Heart right ventricle (tissue), 16 donors: ENCODE measurements around the gene CKS2. TPM values are rescaled to one million over a fixed set of nuclear protein-coding genes. Genes with fewer than 3 reads are reported as not detected.
A peak's percentile ranks its signal among the peaks of the same experiment; 100 is the strongest.

Source experiments
- ATAC-seq, 8 donors: fragments of 200-7000 bp; cut with Tn5 transposase; one replicate each; pipeline ENCODE4 v1.9.1; 2020; ENCODE audit warnings: mild to moderate bottlenecking in 8 of 8, moderate library complexity in 8 of 8, moderate number of reproducible peaks in 1 of 8
- DNase-seq, 2 donors: peaks; one replicate each; pipeline ENCODE4 v3.0.0-alpha.2; 2020
- H3K27ac ChIP-seq, 10 donors: fragments of 200-600 bp; sonication (generic) in 2 of 10; one replicate each; pipeline versions ENCODE4 v1.5.0 to v1.8.0; 2020 to 2022; ENCODE audit warnings: mild to moderate bottlenecking in 3 of 10
- H3K27me3 ChIP-seq, 7 donors: fragments of 200-600 bp; one replicate each; pipeline ENCODE4 v1.8.0; 2021 to 2022; ENCODE audit warnings: mild to moderate bottlenecking in 2 of 7
- H3K36me3 ChIP-seq, 9 donors: fragments of 200-600 bp; sonication (generic) in 1 of 9; one replicate each; pipeline versions ENCODE4 v1.5.0 to v1.8.0; 2020 to 2022; ENCODE audit warnings: mild to moderate bottlenecking in 2 of 9
- H3K4me1 ChIP-seq, 9 donors: fragments of 200-600 bp; sonication (generic) in 1 of 9; one replicate each; pipeline versions ENCODE4 v1.5.0 to v1.8.0; 2020 to 2022; ENCODE audit warnings: mild to moderate bottlenecking in 4 of 9
- H3K4me3 ChIP-seq, 10 donors: fragments of 200-600 bp; sonication (generic) in 2 of 10; one replicate each; pipeline versions ENCODE4 v1.5.0 to v1.8.0; 2020 to 2022; ENCODE audit warnings: mild to moderate bottlenecking in 7 of 10, moderate library complexity in 2 of 10
- H3K9me3 ChIP-seq, 11 donors: fragments of 200-600 bp in 10 of 11; sonication (generic) in 2 of 11; one replicate each; pipeline versions ENCODE4 v1.5.0 to v1.8.0; 2013 to 2022; ENCODE audit warnings: mild to moderate bottlenecking in 2 of 11, control low read depth in 1 of 11, moderate library complexity in 1 of 11
- CTCF ChIP-seq, 9 donors: fragments of 200-600 bp; sonication (generic) in 2 of 9; IDR thresholded peaks; one replicate each; pipeline versions ENCODE4 v1.5.0 to v1.8.0; 2021 to 2022; ENCODE audit warnings: antibody characterized with exemption in 9 of 9, mild to moderate bottlenecking in 5 of 9, moderate library complexity in 1 of 9
- WGBS, 2 donors: extraction: QIAGEN DNeasy Blood & Tissue Kit; methylation state at CpG; one replicate each; pipeline ENCODE4 v1.1.7; 2013; ENCODE audit warnings: inconsistent platforms in 1 of 2; 5-methylcytosine and 5-hydroxymethylcytosine counted together
- intact Hi-C, 10 donors: fragments of 100-400 bp; cut with DNase I; formaldehyde crosslinking; loops; one replicate each; pipeline versions ENCODE4 v1.11.1 to v1.14.2; 2022
- polyA plus RNA-seq, 2 donors: library from polyadenylated mRNA; stranded (reverse); fragments of 200-250 nt; gene quantifications; one replicate each; pipeline ENCODE4 v1.2.3, GENCODE V29; 2013
- total RNA-seq, 10 donors: library from RNA; stranded (reverse); fragmentation: NEBNext Ultra II Directional in 3 of 10; extraction: Animal tissue kit (Norgen Biotek cat#: 25700) in 3 of 10; gene quantifications; one replicate each; pipeline versions ENCODE4 v1.2.1 to v1.2.4, GENCODE V29; 2021 to 2023
- donor health status: Arrhythmogenic right ventricular cardiomyopathy.
- donor health status: ischemic (EF 13 %, LVEDD 7.1; RV severe dilation, severe dysfunction).
- donor health status: healthy with polysubstance abuse.
- donor health status: DM: no; HTN: yes; CAD: no.
- donor health status: DM: no; HTN: no; CAD: no.
- donor health status: ischemic (EF 25% LVEDD 6.9; RV normal size, moderate dysfunction).
- donor health status: ischemic (EF 25% LVEDD 5.7; RV mildly dilated, moderate dysfunction).
- donor health status: healthy.
- donor health status: DM: yes; HTN: yes; CAD: no.
- donor health status: Ischemic cardiomyopathy.
- donor health status: ischemic (EF 35%, LVEDD 5.7; RV mildly dilated, moderate dysfunction).
- donor health status: nonischemic (EF 11% LVEDD 7.7; RV severe dilation, severe dysfunction).
- donor health status: DM: yes; HTN: yes; CAD: no.
- donor health status: PGD.
- donor health status: ischemic (EF 29% LVEDD 5.4; RV normal size, mild dysfunction).
- donor health status: nonischemic (EF 23%, LVEDD 6.1; RV moderate dilation, normal function).

The CKS2 gene
- total and polyA plus RNA-seq, 12 donors, result 1.5 to 24.3 (median 7.5) TPM

GRCh38 chr9:89361031-89361430 lies 50.0 kb downstream of the CKS2 start:
- Histone ChIP-seq H3K4me3 (no peak overlapping the region), H3K9me3 (no peaks in the 10 kb centered on the region), H3K27ac (peak overlapping the region in 2 of 10 donors; percentile 20 to 79), H3K36me3 (peaks cover 0 to 80% (median 41%) of the 10 kb centered on the region in 9 donors), H3K27me3 (no peaks in the 10 kb centered on the region), H3K4me1 (peaks cover 5 to 28% (median 24%) of the 10 kb centered on the region in 9 donors)
- WGBS, 2 donors, result 93 to 96% methylated on average over 6 of the region's 6 CpGs
- intact Hi-C loops, result no loop called here
- DNase-seq (no peak), ATAC-seq (no peak)
- TF ChIP-seq CTCF (IDR thresholded peaks at IDR 0.05), result no peak

GRCh38 chr9:89361816-89362646 lies 51.0 kb downstream of the CKS2 start:
- intact Hi-C loops, result no loop called here
- peaks cover 5 to 28% (median 24%) of the 10 kb centered on the region in 9 donors for H3K4me1 ChIP-seq
- no peaks in the 10 kb centered on the region for H3K9me3 ChIP-seq
- DNase-seq (no peak), ATAC-seq (no peak)
- no peak for TF ChIP-seq CTCF (IDR thresholded peaks at IDR 0.05)
- H3K4me3 ChIP-seq, result no peak overlapping the region
- H3K27me3 ChIP-seq, result no peaks in the 10 kb centered on the region
- 87 to 91% methylated on average over 9 of the region's 9 CpGs for WGBS, 2 donors
- H3K36me3 ChIP-seq, result peaks cover 0 to 70% (median 34%) of the 10 kb centered on the region in 9 donors
- H3K27ac ChIP-seq, result no peak overlapping the region

- ATAC-seq (no peak), DNase-seq (no peak)
- H3K9me3 ChIP-seq, result no peaks in the 10 kb centered on the region
- intact Hi-C loops, result no loop called here
- no peaks in the 10 kb centered on the region for H3K27me3 ChIP-seq
- H3K4me3 ChIP-seq, result no peak overlapping the region
- WGBS, 2 donors, result 90 to 93% methylated on average over 10 of the region's 10 CpGs
- peaks cover 5 to 28% (median 24%) of the 10 kb centered on the region in 9 donors for H3K4me1 ChIP-seq
- TF ChIP-seq CTCF (IDR thresholded peaks at IDR 0.05), result no peak
- H3K36me3 ChIP-seq, result peaks cover 0 to 63% (median 27%) of the 10 kb centered on the region in 9 donors
- no peak overlapping the region for H3K27ac ChIP-seq
Observed at GRCh38 chr9:89362647-89363310, 51.8 kb downstream of the CKS2 start.

GRCh38 chr9:89363311-89363670 lies 52.3 kb downstream of the CKS2 start:
- Histone ChIP-seq H3K27ac (no peak overlapping the region), H3K27me3 (no peaks in the 10 kb centered on the region), H3K9me3 (no peaks in the 10 kb centered on the region), H3K36me3 (peaks cover 0 to 58% (median 22%) of the 10 kb centered on the region in 9 donors), H3K4me1 (peaks cover 5 to 28% (median 24%) of the 10 kb centered on the region in 9 donors), H3K4me3 (no peak overlapping the region)
- WGBS, 2 donors, result 93 to 96% methylated on average over 6 of the region's 6 CpGs
- DNase-seq, result no peak
- ATAC-seq, result no peak
- no peak for TF ChIP-seq CTCF (IDR thresholded peaks at IDR 0.05)
- intact Hi-C loops, result no loop called here
